B cell (primary cell): ENCODE data around the gene PLPP3. TPM values are rescaled to one million over a fixed set of nuclear protein-coding genes. Genes with fewer than 3 reads are reported as not detected.
"Not testable (repeated sequence)": the region's sequence is repeated elsewhere in the genome, so short reads cannot be mapped to it uniquely, and the experiment has no call there.

Experiments used
- ATAC-seq: fragments of 200-7000 bp; cut with Tn5 transposase; one replicate; pipeline ENCODE4 v1.10.0; 2021; ENCODE audit warnings: low read depth, mild to moderate bottlenecking, moderate number of reproducible peaks, moderate library complexity
- CTCF ChIA-PET: fragments of 350-600 bp; sonication (Branson Sonifier 250); formaldehyde crosslinking; loops from one replicate; lab custom pipeline; 2021; ENCODE audit warnings: antibody characterized with exemption, inconsistent platforms; lab: Charles Lee
- POLR2A ChIA-PET: fragments of 350-600 bp; sonication (Branson Sonifier 250); formaldehyde crosslinking; loops from one replicate; lab custom pipeline; 2021; ENCODE audit warnings: antibody characterized with exemption; lab: Charles Lee
- DNase-seq: peaks from one replicate; pipeline ENCODE4 v3.0.0; 2013
- H2AFZ ChIP-seq: 2 replicates; pipeline ENCODE4 v1.6.1; 2012; ENCODE audit warnings: mild to moderate bottlenecking, low read depth, low read length; ENCODE audit not compliant: insufficient read depth, poor library complexity, severe bottlenecking
- H3K27ac ChIP-seq, 2 donors: 1 replicate in 1 of 2; 2 replicates in 1 of 2; pipeline ENCODE4 v1.5.1; 2012 to 2013; ENCODE audit warnings: low read length in 2 of 2, mild to moderate bottlenecking in 2 of 2, moderate library complexity in 1 of 2
- H3K27me3 ChIP-seq, 4 experiments: fragments of 200-600 bp in 1 of 4; sonication (generic) in 1 of 4; replicated peaks in 1 of 4; 1 replicate in 2 of 4; 2 replicates in 2 of 4; pipeline versions ENCODE4 v1.6.1 to v1.7.0; 2013 to 2016; ENCODE audit warnings: low read length in 3 of 4, mild to moderate bottlenecking in 2 of 4, mixed read lengths in 1 of 4, moderate library complexity in 1 of 4; ENCODE audit not compliant: insufficient read depth in 4 of 4, control insufficient read depth in 3 of 4; ENCODE audit errors: control extremely low read depth in 1 of 4
- H3K36me3 ChIP-seq, 2 experiments: replicated peaks in 1 of 2; 1 replicate in 1 of 2; 2 replicates in 1 of 2; pipeline versions ENCODE4 v1.6.1 to v1.7.1; 2013; ENCODE audit warnings: low read length in 1 of 2; ENCODE audit not compliant: insufficient read depth in 2 of 2, control insufficient read depth in 1 of 2; ENCODE audit errors: control extremely low read depth in 1 of 2, extremely low read depth in 1 of 2
- H3K4me1 ChIP-seq, 2 donors: fragments of 200-600 bp in 1 of 2; sonication (generic) in 1 of 2; 1 replicate in 1 of 2; 2 replicates in 1 of 2; pipeline versions ENCODE4 v1.5.1 to v1.6.1; 2013 to 2017; ENCODE audit warnings: low read length in 2 of 2; ENCODE audit not compliant: control insufficient read depth in 2 of 2, insufficient read depth in 2 of 2
- H3K4me2 ChIP-seq: replicated peaks from 2 replicates; pipeline ENCODE3; 2012; ENCODE audit warnings: mild to moderate bottlenecking, low read depth, low read length; ENCODE audit not compliant: poor library complexity, severe bottlenecking
- H3K4me3 ChIP-seq, 5 experiments: fragments of 200-600 bp in 1 of 5; sonication (generic) in 1 of 5; 1 replicate in 3 of 5; 2 replicates in 2 of 5; pipeline versions ENCODE4 v1.5.1 to v1.7.0; 2011 to 2016; ENCODE audit warnings: low read length in 4 of 5, mild to moderate bottlenecking in 4 of 5, low read depth in 2 of 5, control low read depth in 1 of 5, moderate library complexity in 1 of 5; ENCODE audit not compliant: insufficient read depth in 1 of 5; ENCODE audit errors: control extremely low read depth in 1 of 5, extremely low read depth in 1 of 5
- H3K79me2 ChIP-seq: fragments of 200-600 bp; sonication (generic); one replicate; pipeline ENCODE4 v1.6.0; 2016; ENCODE audit warnings: low read length; ENCODE audit not compliant: control insufficient read depth, insufficient read depth
- H3K9ac ChIP-seq: fragments of 200-600 bp; sonication (generic); 2 replicates; pipeline ENCODE4 v1.6.1; 2017; ENCODE audit warnings: mild to moderate bottlenecking, low read length, moderate library complexity
- H3K9me3 ChIP-seq, 3 donors: one replicate each; pipeline versions ENCODE4 v1.6.1 to v1.7.1; 2013; ENCODE audit warnings: low read length in 2 of 3; ENCODE audit not compliant: control insufficient read depth in 2 of 3, insufficient read depth in 1 of 3; ENCODE audit errors: control extremely low read depth in 1 of 3
- H4K20me1 ChIP-seq: 2 replicates; pipeline ENCODE4 v1.6.0; 2012; ENCODE audit warnings: mild to moderate bottlenecking, low read length; ENCODE audit not compliant: insufficient read depth, control insufficient read depth, poor library complexity, severe bottlenecking
- H3K27ac Mint-ChIP-seq: one replicate; pipeline ENCODE4 v1.8.0; 2021; ENCODE audit warnings: mixed read lengths
- H3K27me3 Mint-ChIP-seq: one replicate; pipeline ENCODE4 v1.8.0; 2021; ENCODE audit warnings: mixed read lengths
- H3K4me1 Mint-ChIP-seq: one replicate; pipeline ENCODE4 v1.8.0; 2021; ENCODE audit warnings: mixed read lengths
- H3K4me3 Mint-ChIP-seq: one replicate; pipeline ENCODE4 v1.8.0; 2021; ENCODE audit warnings: mixed read lengths
- H3K9me3 Mint-ChIP-seq: one replicate; pipeline ENCODE4 v1.8.0; 2022; ENCODE audit warnings: mixed read lengths; ENCODE audit not compliant: insufficient read depth
- EZH2 ChIP-seq: IDR thresholded peaks from 2 replicates; pipeline ENCODE4 v1.6.1; 2012; ENCODE audit warnings: borderline replicate concordance, low read depth, mild to moderate bottlenecking, moderate library complexity, low read length; ENCODE audit not compliant: insufficient read depth, poor library complexity, severe bottlenecking
- WGBS: methylation state at CpG from one replicate; pipeline ENCODE4 v1.1.5; 2013; ENCODE audit warnings: missing lambda C conversion rate; ENCODE audit not compliant: insufficient coverage; 5-methylcytosine and 5-hydroxymethylcytosine counted together
- intact Hi-C: fragments of 100-400 bp; cut with micrococcal nuclease; formaldehyde crosslinking; loops from one replicate; pipeline ENCODE4 v1.10.0; 2022
- polyA plus RNA-seq: library from polyadenylated mRNA; depleted of rRNA; stranded (reverse); fragments of >200 nt; gene quantifications from 2 replicates; pipeline ENCODE4 v1.2.3, GENCODE V29; 2012
- total RNA-seq, 2 donors: library from RNA; stranded (reverse); fragments of 120-200 nt in 1 of 2; gene quantifications; 1 replicate in 1 of 2; 2 replicates in 1 of 2; pipeline versions ENCODE4 v1.2.3 to v1.2.4, GENCODE V29; 2013 to 2022
- TF ChIP-seq, protein P1 (sequence below): fragments of 200-600 bp; IDR thresholded peaks from one replicate; pipeline ENCODE4 v1.8.0; 2022; ENCODE audit warnings: antibody characterized with exemption, mild to moderate bottlenecking

The PLPP3 gene
- total and polyA plus RNA-seq, 2 donors (not counting 1 experiment from before 2014, with no cell fraction given): 1.8 to 2.9 TPM

DNA sequence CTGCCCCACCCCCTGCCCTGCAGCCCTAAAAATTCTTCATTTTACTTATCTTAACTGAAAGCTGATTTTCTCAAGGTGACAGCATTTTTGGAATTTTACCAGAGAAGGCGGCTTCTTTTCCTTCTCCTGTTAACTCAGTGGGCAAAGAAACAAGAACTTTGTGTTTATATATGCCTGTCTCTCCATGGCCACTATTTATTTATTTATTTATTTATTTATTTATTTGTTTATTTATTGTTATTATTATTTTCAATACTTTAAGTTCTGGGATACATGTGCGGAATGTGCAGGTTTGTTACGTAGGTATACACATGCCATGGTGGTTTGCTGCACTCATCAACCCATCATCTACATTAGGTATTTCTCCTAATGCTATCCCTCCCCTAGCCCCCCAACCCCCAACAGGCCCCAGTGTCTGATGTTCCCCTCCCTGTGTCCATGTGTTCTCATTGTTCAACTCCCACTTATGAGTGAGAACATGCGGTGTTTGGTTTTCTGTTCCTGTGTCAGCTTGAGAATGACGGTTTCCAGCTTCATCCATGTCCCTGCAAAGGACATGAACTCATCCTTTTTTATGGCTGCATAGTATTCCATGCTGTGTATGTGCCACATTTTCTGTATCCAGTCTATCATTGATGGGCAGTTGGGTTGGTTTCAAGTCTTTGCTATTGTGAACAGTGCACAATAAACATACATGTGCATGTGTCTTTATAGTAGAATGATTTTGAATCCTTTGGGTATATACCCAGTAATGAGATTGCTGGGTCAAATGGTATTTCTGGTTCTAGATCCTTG is 16.2 kb upstream of the PLPP3 start:
- H3K4me3 Mint-ChIP-seq, H3K9me3 Mint-ChIP-seq: not testable (repeated sequence)

GRCh38 chr1:56591909-56592308 is 12.5 kb upstream of the PLPP3 start:
- H3K79me2 ChIP-seq: no peaks in the 10 kb centered on the region
- Mint-ChIP-seq H3K9me3 (no peaks in the 10 kb centered on the region), H3K4me1 (no peaks in the 10 kb centered on the region), H3K27ac (no peak overlapping the region), H3K27me3 (no peaks in the 10 kb centered on the region), H3K4me3 (no peak overlapping the region)
- no peak overlapping the region for H3K4me3 ChIP-seq
- ChIA-PET CTCF (no interaction called here), POLR2A (no interaction called here)
- no peak overlapping the region for H2AFZ ChIP-seq
- no peak overlapping the region for H3K4me2 ChIP-seq
- H4K20me1 ChIP-seq: no peaks in the 10 kb centered on the region
- no peak for DNase-seq
- H3K9ac ChIP-seq: no peak overlapping the region
- WGBS: no CpG with 5 or more reads among the region's 3 CpGs
- no peak for ATAC-seq
- no peaks in the 10 kb centered on the region for H3K27me3 ChIP-seq
- H3K4me1 ChIP-seq: no peaks in the 10 kb centered on the region
- intact Hi-C loops: no loop called here
- TF ChIP-seq, protein P1, sequence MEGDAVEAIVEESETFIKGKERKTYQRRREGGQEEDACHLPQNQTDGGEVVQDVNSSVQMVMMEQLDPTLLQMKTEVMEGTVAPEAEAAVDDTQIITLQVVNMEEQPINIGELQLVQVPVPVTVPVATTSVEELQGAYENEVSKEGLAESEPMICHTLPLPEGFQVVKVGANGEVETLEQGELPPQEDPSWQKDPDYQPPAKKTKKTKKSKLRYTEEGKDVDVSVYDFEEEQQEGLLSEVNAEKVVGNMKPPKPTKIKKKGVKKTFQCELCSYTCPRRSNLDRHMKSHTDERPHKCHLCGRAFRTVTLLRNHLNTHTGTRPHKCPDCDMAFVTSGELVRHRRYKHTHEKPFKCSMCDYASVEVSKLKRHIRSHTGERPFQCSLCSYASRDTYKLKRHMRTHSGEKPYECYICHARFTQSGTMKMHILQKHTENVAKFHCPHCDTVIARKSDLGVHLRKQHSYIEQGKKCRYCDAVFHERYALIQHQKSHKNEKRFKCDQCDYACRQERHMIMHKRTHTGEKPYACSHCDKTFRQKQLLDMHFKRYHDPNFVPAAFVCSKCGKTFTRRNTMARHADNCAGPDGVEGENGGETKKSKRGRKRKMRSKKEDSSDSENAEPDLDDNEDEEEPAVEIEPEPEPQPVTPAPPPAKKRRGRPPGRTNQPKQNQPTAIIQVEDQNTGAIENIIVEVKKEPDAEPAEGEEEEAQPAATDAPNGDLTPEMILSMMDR: no peak
- no peak for TF ChIP-seq EZH2
- H3K27ac ChIP-seq: no peak overlapping the region
- H3K36me3 ChIP-seq: no peaks in the 10 kb centered on the region
- no peaks in the 10 kb centered on the region for H3K9me3 ChIP-seq

More for the DNA sequence above, 16.2 kb upstream of the PLPP3 start:
- WGBS: 94% methylated on average over 2 of the region's 5 CpGs
- H3K4me1 Mint-ChIP-seq, H3K27ac Mint-ChIP-seq, H3K27ac ChIP-seq, H3K27me3 ChIP-seq, H2AFZ ChIP-seq, H3K36me3 ChIP-seq, H3K4me3 ChIP-seq, H4K20me1 ChIP-seq, H3K9me3 ChIP-seq, DNase-seq, H3K4me2 ChIP-seq, H3K9ac ChIP-seq, ATAC-seq, H3K27me3 Mint-ChIP-seq, H3K79me2 ChIP-seq, intact Hi-C loops, H3K4me1 ChIP-seq, POLR2A ChIA-PET: not testable (repeated sequence)
- CTCF ChIA-PET: interaction anchor here (1.1 kb wide), 1 partner anchor 11 kb away, joined by 4 read pairs; no protein-coding TSS in a partner anchor
